HG02943 (cell line): ENCODE data around the gene MAMSTR.

Source experiments
- ATAC-seq: cut with Tn5 transposase; IDR thresholded peaks from one replicate; pipeline ENCODE4 v1.9.1; 2021; ENCODE audit warnings: mild to moderate bottlenecking, low read depth, moderate library complexity; ENCODE audit not compliant: unreplicated experiment

MAMSTR gene

DNA sequence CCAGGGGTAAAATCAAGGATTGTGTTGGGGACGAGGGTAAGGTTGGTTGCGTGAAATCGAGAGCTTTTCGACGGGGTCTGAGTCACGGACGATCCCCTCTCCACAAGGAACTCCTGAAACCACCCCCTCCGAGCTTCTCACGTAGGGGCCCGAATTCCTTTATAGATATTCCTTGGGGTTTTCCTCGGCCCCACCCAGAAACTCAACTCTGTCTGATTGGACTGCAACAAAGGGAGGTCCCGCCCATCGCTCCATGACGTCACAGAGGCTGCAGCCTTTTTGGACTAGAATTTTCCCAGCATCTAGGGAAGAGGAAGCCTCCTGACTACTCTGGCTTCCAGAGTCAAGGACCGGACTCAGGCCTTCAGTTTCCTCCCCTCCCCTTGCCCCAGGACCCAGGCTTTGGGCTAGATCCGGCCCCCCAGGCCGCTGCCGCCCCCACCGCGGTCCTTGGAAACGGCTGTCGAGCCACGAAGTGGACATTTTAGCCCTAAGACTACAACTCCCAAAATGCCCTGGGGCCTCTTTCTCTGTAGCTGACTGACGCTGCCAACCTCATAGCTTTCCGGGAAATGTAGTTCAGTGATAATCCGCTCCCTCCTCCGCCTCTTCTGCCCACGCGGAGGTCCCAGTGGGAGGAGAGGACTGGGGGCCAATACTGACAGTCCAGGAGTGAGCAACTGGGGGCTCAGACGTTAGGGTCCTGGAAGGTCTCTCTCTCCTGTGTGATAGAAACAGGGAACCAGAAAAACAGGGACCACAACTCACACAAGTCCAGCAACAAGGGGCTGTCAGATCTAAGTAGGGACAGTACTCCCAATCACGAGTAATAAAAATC is 27.4 kb upstream of the MAMSTR start, which contains the start of gene IZUMO1:
Gene IZUMO1 (minus strand): TSS at position 172 of the 838 bp plus-strand sequence. CDS start 1,050 bp downstream, outside the sequence.
- ATAC-seq: no peak

GRCh38 chr19:48746110-48746509 is 26.6 kb upstream of the MAMSTR start:
- no peak for ATAC-seq

DNA sequence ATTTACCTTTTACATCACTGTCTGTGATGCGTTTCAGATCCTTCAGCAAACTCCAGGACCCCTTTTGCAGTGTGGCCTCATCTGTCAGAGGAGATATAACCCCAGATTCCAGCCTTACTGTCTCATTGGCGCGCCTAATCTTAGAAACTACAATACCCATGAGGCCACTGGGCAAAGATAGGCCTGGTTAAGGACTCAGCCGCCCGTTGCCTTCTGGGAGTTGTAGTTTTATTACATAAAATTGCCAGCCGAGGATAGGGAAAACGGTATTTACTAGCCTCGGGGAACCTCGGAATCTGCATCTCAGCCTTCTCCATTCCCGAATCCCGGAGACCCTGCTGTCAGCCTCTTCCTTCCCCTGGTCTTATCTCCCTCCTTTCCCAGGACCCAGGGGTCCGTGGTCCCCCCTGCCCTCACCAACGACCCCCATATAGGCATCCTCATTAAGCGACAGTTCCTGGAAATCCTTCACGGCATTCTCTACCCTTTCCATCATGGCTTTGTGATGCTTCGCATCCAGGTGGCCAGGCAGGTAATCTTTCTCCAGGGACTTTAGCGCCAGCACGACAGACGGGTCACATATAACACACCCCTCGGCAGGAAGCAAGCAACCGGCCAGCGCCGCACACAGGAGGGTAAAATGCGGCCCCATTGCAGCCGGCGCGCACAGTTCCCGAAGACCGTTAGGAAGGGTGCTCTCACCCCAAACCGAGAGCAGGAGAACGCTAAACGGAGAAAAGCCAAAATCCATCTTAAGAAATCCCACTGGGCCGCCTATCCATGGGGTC is 25.9 kb upstream of the MAMSTR start:
- ATAC-seq: no peak

- no peak for ATAC-seq
Measured at GRCh38 chr19:48742096-48742495, 22.6 kb upstream of the MAMSTR start.

DNA sequence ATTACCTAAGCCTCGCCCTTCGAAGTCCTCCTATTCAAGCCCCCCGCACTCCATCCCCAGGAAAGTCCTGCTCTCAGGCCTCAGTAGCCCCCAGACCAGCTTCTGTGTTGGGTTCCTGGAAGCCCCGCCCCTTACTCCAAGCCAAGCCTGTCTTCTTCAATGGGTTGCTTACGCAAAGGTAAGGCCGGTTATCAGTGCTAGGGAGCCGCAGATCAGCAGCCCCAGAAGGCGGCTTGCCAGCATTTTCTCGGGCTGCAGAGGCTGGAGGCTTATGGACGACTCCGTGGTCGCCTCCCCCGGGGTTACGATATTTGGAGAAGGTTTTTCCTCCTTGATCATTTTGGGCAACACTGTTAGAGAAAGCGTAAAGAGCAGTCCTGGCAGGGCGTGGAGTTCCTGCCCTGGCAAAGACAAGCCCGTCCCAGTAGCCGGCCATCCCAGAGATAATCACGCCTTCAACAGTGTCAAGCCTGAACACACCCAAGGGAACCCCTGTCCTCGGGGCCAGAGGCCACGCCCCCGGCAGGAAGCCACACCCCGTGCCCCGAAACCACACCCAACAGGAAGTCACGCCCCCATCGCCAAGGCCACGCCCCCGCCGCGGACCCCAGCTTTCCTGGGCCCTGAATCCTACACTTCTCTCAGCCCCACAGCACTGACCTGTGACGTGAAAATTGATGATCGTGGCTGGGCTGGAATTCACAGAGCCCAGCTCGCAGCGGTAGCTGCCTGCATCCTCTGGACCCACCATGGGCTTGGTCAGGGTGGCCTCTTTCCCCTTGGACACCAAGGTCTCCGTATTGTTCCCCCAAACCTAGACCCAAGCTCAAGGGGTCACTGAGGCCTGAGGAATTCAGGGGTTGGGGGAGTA is 21.8 kb upstream of the MAMSTR start:
- no peak for ATAC-seq

DNA sequence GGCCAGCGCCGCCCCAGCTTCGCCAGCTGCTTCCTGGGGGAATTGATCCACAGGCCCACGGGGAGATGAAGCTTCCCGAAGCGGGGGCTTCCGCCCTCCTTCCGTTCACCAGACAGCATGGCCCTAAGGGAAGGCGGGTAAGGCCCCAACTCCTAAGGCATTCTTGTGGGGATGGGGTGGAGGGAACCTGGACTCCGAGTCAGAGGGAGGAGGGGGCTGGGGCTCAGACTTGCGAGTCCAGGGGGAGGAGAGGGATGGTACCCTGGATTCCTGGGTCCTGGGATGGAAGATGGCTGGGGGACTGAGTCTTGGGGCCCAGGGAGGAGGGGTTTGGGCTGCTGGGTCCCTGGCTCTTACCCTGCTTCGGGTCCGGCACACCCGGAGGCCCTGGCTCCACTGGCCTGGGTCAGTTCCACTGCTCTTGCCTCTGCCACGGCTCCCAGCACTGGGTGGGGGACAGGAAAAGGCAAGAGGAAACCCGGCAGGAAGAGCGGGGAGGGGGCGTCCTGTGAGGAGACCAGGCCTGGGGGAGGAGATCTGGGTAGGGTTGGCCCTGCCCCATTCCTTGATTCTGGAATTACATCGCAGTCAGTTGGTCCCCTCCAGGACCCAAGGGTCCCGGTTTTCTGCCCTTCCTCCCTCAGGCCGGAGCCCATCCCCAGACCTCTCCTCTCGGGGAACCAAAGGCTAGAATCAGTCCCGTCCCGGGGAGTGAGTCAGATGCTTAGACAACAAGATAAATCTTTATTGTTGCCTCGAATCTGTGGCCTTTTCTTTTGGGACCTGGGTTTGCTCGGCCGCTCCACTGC is 20.8 kb upstream of the MAMSTR start, which contains the start of gene RASIP1:
Gene RASIP1 (minus strand): TSS at position 447 of the 809 bp plus-strand sequence. CDS start 328 bp downstream, at position 119.
- ATAC-seq: no peak

DNA sequence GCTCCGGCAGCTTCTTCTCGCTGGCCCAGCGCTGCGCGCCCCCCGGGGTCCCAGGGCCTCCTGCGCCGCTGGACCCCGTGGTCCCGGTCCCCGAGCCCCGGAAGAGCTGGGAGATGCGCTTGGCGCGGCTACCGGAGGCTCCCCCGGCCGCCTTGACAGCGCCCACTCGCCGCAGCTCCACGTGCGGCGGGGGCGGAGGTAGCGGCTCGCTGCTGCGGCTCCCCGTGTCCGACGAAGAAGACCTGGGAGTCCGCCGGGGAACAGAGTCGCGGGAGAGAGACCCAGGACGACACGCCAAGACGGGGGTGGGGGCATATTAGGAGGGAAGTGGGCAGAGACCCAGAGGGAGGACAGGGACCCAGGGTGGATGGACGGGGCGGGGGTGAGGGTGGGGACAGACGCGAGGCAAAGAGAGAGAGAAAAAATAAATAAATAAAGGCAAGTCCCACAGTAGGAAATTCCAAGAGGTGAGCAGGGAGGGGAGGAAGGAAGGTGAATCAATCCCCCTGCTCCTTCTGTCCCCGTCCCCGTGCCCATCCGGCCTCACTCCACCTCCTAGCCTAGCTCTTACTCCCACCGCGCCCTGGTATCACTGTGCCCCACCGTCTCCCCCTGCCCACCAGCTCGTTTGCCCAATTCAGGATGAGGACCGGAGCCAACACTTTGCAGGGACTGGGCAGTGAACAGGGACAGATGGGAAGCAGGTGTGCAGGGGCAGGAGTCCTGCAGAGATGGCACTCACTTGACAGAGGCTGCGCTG is 20.1 kb upstream of the MAMSTR start:
- ATAC-seq: no peak

DNA sequence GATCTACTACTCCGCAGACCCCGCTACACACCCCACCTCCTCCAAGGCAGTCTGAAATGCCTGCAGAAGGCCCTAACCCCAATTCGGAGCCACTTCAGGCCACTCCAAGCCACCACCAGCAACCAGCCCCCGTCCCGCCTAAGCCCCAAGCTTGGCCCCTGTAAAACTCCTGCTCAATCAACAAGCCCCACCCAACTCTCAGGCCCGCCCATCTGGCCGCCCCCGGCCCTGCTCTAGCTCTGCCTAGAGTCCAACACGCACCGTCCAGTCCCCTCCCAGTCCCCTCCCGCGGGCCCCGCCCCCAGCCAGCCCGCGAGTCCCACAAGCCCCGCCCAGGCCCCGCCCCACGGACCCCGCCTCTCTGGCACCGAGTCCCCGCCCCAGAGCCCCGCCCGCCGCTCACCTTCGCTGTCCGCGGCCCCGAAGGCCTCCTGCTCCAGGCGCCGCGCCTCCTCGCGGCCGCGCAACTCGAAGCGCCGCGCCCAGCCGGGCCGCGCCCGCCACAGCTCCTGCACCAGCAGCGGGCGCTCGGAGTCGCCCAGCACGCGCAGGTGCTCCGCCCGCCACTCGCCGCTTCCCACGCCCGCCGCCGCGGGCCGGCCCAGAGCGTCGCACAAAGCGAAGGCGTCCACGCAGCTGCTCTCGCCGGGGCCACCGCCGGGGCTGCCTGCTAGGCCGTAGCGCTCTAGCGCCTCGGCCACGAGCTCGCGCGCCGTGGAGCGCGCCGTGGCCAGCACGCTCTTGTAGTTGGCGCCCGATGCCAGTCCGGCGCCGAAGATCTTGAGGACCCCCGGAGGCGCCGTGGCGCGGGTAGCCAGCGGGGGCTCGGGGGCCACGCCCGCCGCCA is 19.3 kb upstream of the MAMSTR start:
- no peak for ATAC-seq

- ATAC-seq: no peak
Measured at GRCh38 chr19:48737360-48737998, 18.0 kb upstream of the MAMSTR start.

DNA sequence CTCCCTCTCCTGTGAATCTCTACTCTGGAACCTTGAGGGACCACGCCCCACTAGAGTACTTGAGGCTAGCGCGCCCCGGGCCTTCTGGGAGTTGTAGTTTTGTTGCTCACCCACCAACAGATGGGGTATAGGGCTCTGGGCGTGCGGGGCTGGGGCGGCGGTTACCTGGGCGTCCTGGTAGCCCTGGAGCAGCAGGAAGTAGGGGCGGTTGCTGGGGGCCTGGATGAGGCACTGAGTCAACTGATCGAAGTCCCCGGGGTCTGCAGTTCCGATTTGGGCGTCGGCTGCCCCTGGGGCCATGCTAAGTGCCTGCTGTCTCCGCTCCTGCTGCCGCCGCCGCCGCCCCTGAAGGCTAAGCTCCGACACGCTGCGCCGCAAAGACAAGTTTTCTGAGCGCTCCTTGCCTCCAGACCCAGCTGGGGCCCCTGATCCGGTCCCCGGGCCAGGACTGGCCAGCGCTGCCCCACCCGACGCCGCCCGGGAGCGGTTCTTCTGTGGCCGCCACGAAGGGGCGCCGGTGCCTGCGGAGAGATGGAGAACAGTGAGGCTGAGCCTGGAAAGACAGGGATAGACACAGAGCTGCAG is 15.6 kb upstream of the MAMSTR start:
- ATAC-seq: no peak

DNA sequence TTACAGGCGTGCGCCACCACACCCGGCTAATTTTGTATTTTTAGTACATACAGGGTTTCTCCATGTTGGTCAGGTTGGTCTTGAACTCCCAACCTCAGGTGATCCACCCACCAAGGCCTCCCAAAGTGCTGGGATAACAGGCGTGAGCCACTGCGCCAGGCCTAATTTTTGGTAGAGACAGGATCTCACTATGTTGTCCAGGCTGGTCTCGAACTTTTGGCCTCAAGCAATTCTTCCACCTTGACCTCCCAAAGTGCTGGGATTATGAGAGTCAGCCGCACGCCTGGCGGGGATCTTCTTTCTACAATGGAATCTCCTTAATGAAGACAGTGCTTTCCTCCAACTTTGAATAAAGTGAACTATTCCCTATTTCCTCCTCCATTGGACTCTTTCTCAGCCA is 15.1 kb upstream of the MAMSTR start:
- ATAC-seq: no peak

DNA sequence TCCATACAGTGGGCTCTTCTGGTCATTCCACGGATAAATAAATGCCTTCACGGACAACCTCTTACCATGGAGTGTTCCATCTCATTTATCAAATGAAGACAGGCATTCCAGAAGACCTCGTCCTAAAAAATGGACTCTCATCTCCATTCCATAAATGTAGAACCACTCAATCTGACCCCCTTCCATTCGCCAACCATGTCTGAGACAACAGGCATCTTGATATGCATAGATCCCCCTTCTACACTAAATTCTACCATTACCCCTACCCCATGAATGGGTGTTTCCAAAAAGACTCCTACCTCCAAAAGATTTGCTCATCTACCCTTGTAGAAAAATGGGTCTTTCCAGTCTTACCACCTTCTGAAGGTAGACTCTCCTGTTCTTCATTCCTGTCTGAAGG is 11.9 kb upstream of the MAMSTR start:
- ATAC-seq: no peak

GRCh38 chr19:48728911-48729664 is 9.6 kb upstream of the MAMSTR start:
- no peak for ATAC-seq

- ATAC-seq: no peak
Measured at GRCh38 chr19:48726556-48726955, 7.0 kb upstream of the MAMSTR start.

DNA sequence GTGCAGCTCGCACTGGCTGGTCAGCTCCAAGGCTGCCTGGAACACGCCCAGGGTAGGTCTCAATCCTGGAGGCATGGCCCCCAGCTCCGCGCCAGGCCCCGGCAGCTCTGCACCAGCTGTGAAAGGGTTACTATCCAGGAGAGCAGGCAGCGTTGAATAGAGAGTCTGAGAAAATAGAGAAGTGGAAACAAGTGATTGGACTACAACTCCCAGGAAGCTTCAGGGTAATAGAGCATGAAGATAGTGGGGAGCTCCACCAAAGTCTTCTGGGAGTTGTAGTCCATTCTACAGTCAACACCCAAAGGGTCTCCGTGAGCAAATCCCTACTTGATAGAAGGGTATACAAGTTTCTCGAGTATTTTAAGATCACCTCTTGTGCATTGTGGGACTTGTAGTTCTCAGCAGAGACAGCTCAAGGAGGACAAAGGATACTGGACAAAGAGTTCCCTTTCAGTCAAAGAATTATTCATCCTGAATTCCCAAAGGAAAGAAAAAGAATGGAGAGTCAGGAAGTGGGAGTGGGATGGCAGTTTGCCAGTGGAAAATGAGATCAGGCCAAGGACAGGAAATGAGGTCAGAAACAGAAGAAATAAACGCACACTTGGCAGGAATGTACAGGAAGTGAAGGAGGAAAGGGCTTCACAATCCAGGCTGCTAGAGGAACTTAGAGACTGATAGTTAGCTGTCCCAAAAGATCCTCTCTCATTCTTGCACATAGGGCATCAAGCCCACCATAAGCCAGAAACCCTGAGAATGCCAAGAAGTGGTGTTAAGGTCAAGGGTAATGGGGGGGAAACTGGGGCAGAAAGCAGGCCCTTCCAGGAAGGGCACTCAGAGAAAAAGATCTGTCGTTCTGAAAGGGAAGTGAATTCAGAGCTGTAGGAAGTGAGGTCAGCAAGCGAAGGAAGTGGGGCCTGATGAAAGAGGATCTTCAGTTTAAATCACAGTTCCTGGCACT is 5.5 kb upstream of the MAMSTR start:
- ATAC-seq: no peak
